ENCODE results near the gene HSPD1.

Gene HSPD1

GRCh38 chr2:197502201-197502600 is 2.6 kb upstream of the HSPD1 start:
- TF ChIP-seq ZFP3 (CRISPR knock-in tag; IDR thresholded peaks at IDR 0.05) (no peak), BACH2 (CRISPR knock-in tag; IDR thresholded peaks at IDR 0.05; ENCODE audit: borderline replicate concordance) (no peak), ESRRG (CRISPR knock-in tag; IDR thresholded peaks at IDR 0.05) (no peak)
- no peak for ATAC-seq

- TF ChIP-seq ZNF8 (CRISPR knock-in tag; IDR thresholded peaks at IDR 0.05) (no peak), OSR1 (CRISPR knock-in tag; IDR thresholded peaks at IDR 0.05) (no peak), SNAI2 (CRISPR knock-in tag; IDR thresholded peaks at IDR 0.05) (no peak)
Observed at GRCh38 chr2:197500503-197501131, 977 bp upstream of the HSPD1 start.

GRCh38 chr2:197498937-197499593 is 575 bp downstream of the HSPD1 start:
- ATAC-seq, result peak; percentile 40
- TF ChIP-seq ZFP3 (CRISPR knock-in tag; IDR thresholded peaks at IDR 0.05) (no peak), BACH2 (CRISPR knock-in tag; IDR thresholded peaks at IDR 0.05; ENCODE audit: borderline replicate concordance) (no peak), POU6F1 (CRISPR knock-in tag; IDR thresholded peaks at IDR 0.05; ENCODE audit: borderline replicate concordance, low read depth) (no peak), TOX (CRISPR knock-in tag; IDR thresholded peaks at IDR 0.05; ENCODE audit: borderline replicate concordance) (no peak), PPARA (CRISPR knock-in tag; IDR thresholded peaks at IDR 0.05; ENCODE audit: borderline replicate concordance) (no peak), ZC3H10 (CRISPR knock-in tag; IDR thresholded peaks at IDR 0.05) (no peak), ZNF565 (CRISPR knock-in tag; conservative IDR thresholded peaks at IDR 0.05; ENCODE audit: low read depth) (no peak), TSHZ2 (CRISPR knock-in tag; IDR thresholded peaks at IDR 0.05) (no peak), PATZ1 (CRISPR knock-in tag; IDR thresholded peaks at IDR 0.05; ENCODE audit: borderline replicate concordance) (no peak), ISL1 (CRISPR knock-in tag; IDR thresholded peaks at IDR 0.05) (no peak), ZNF70 (CRISPR knock-in tag; IDR thresholded peaks at IDR 0.05) (no peak), ESRRG (CRISPR knock-in tag; IDR thresholded peaks at IDR 0.05) (no peak), ARNTL (CRISPR knock-in tag; IDR thresholded peaks at IDR 0.05; ENCODE audit: borderline replicate concordance, low read depth) (no peak), CREB5 (CRISPR knock-in tag; IDR thresholded peaks at IDR 0.05; ENCODE audit: low read depth) (no peak), OSR1 (CRISPR knock-in tag; IDR thresholded peaks at IDR 0.05) (no peak), ZFP30 (CRISPR knock-in tag; IDR thresholded peaks at IDR 0.05) (no peak), CSRNP3 (CRISPR knock-in tag; IDR thresholded peaks at IDR 0.05) (no peak), TCF4 (CRISPR knock-in tag; IDR thresholded peaks at IDR 0.05; ENCODE audit: borderline replicate concordance) (no peak)

More at GRCh38 chr2:197500503-197501131, 977 bp upstream of the HSPD1 start:
- peak; percentile 0; the same call in 2 of the 3 replicates for ATAC-seq

Data from SK-N-SH treated with all-trans-retinoic acid at 6 μM for 48 hours (cell line).